ENCODE data around the gene PLCB4.

Gene PLCB4

DNA sequence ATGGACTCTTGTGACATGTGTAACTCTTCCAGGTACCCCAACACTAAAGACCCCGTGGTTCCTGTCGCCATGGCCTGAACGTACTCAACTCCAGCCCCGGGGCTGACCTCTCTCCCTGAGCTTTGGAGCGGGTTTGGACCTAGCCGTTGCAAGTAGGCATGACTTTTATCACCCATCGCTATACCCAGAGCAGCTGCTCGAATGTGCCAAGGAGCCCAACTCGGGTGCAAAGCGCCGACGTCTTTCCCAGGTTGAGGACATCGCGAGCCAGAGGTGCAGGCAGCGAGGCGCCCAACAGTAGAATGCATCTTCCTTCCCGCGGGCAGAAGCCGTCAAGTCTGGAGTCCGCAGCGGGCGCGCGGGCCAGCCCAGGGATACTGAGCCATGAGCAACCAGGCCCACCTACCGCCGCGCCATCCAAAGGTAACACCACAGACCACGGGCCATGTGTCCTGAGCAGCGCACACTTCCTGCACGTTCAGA lies 439.9 kb downstream of the PLCB4 start:
- no peak for DNase-seq

DNA sequence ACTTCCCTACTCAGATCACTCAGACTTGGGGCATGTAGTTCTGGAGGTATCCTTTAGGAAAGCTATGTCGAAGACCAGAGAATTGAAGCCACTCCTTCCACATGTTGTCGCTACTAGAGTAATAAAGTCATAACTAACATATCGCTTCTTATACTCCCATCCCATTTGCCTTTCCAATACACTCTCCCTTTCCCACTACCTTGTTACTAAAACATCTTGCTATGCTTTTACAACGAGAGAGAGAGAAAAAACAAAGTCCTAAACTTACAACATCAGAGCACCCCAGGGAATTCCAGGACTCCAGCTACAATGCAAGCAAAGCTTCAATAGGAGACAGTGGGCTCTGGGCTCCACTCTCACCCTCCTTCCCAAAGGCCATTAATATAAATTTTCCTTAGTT lies 440.4 kb downstream of the PLCB4 start:
- no peak for DNase-seq

DNA sequence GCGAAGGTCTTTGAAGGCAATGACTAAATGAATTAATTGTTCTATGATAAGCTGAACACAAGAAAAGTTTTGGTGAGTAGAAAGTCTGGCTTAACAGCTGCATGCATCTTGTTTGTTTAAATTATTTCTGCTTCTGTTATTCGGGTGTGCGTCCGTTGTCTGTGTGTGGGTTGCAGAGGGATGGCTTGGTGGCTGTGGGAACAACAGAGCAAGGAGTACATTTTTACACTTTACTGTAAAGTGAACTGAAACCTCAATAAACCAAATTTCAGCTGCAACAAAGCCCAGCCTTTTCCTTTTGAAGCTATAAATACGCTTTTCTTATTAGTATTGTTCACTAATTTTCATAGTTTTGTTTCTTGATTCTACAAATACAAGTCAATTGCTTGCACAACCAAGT lies 442.0 kb downstream of the PLCB4 start:
- no peak for DNase-seq

DNA sequence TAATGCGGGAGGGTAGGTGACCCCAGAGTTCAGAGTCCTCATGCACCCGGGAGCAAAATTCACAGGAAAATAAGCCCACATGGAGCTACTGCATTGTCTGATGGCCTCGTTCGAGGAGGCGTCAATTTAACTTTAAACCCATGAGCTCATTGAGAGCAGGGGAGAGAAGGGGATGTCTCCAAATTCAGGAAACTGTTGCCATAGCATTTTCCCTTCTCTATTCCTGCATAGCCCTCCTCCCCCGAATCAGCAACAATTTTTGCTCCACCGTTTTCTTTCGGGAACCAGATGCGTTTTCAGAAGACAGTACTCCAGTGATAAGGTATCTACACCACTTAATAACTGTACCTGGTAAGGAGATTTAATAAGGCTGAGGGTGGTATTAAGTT lies 445.2 kb downstream of the PLCB4 start:
- no peak for DNase-seq

DNA sequence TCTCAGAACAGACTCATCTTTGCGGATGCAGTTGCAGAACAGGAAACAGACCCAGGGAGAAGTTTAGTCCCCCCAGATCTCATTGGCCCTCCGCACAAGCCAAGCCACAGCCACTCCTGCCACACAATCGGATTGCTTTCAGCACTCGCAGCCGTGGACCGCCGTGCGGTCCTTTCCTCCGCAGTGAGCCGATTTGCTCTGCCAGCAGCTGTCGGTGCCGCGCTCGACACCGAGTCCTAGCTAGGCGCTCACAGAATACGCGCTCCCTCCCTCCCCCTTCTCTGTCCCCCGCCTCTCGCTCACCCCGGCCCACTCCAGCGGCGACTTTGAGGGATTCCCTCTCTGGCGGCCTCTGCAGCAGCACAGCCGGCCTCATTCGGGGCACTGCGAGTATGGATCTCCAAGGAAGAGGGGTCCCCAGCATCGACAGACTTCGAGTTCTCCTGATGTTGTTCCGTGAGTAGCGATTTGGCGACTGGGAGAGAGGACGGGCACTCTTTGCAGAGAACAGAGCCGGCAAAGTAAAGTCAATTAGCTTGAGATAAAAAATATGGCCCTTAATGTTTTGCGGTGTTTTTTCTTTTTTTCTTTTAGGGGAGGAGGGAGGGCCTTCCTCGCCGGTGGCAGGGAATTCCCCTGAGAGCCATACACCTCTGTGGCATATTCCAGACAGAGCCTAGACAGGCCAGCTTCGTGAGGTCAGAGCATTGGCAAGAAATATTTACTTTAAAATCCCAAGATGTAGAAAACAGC lies 445.8 kb downstream of the PLCB4 start, which contains the start of gene LAMP5:
TSS of gene LAMP5 (plus strand) at position 130 of the 753 bp plus-strand sequence. CDS start at position 393, 263 bp downstream.
- peak; percentile 41 for DNase-seq

DNA sequence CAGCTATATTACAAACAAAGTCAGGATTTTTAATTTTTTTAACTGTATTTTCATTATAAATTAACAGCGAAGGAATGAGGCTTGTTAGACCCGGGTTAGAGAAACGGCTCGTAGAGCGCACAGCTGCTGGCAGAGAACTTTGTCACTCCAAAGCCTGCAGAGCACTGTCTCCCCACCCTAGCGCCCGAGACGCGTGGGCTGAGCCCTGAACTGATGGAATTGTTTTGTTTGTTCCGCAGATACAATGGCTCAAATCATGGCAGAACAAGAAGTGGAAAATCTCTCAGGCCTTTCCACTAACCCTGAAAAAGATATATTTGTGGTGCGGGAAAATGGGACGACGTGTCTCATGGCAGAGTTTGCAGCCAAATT lies 446.3 kb downstream of the PLCB4 start:
- no peak for DNase-seq

DNA sequence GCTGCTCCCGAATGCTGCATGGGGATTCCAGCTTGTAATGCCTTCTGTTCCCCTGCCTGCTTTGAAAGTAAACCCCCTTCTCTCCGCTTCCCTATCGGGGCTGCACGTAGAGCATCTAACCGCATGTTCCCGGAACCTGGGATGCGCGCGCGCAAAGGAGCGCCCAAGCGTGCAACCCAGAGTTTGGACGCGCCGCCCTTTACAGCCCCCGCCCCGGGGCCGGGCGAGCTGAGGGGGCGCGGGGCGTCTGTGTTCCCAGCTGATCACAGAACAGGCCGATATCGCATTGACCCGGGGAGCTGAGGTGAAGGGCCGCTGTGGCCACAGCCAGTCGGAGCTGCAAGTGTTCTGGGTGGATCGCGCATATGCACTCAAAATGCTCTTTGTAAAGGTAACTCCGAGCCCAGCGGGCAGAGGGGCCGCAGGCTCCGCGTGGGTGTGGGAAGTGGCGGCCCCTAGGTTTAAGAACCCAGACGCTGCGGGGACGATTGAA lies 446.9 kb downstream of the PLCB4 start:
- DNase-seq: no peak

DNA sequence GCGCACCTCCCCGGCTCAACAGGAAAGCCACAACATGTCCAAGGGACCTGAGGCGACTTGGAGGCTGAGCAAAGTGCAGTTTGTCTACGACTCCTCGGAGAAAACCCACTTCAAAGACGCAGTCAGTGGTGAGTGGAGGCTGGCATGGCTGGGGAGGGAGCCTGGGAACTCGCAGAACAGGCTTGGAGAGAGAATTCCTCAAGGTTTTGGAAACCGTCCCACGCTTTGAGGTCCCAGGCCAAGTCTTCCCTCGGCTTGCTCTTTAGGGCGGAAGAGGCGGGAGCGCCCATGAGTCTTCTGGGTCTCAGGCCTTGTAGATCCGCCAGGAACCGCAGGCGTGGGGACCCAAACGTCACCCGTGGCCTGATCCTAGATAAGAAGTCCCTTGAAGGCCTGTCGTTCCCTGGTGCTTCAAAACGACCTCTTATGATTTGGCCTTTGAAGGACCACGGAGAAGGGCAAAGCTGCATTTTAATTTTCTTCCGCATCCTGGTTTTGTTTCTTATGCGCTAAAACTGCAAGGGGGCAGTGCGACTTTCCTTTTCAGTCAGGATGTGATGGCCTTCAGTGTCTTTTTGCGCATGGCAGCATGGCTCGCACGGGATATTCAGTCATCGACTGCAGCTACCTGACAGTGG lies 447.5 kb downstream of the PLCB4 start:
- DNase-seq: no peak

DNA sequence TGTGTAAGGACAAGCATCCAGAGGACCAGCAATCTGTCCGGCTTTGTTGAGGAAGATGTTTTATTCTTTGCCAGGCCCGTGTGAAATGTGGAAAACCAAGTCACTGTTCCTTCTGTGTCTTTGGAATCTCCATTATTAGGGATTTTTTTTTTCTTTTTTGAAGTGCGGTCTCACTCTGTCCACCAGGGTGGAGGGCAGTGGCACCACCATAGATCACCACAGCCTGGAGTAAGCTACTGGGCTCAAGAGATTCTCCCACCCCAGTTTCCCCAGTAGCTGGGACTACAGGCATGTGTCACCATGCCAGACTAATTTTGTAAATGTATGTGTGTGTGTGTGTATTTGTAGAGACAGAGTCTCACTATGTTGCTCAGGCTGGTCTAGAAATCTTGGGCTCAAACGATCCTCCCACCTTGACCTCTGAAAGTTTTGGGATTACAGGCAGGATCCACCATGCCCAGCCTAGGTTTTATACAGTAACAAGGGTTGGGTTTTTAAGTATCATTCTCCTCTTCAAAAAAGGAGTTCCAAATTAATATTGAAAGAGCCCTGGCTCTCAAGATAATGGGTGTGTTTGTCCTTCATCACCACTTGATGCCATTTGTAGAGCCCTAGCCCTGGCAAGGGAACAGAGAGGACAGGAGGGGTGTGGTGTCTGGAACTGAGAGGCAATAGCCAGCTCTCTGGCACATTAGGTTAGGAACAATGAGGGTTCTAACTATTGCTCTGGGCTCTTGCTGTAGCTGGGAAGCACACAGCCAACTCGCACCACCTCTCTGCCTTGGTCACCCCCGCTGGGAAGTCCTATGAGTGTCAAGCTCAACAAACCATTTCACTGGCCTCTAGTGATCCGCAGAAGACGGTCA lies 448.6 kb downstream of the PLCB4 start:
- DNase-seq: no peak

DNA sequence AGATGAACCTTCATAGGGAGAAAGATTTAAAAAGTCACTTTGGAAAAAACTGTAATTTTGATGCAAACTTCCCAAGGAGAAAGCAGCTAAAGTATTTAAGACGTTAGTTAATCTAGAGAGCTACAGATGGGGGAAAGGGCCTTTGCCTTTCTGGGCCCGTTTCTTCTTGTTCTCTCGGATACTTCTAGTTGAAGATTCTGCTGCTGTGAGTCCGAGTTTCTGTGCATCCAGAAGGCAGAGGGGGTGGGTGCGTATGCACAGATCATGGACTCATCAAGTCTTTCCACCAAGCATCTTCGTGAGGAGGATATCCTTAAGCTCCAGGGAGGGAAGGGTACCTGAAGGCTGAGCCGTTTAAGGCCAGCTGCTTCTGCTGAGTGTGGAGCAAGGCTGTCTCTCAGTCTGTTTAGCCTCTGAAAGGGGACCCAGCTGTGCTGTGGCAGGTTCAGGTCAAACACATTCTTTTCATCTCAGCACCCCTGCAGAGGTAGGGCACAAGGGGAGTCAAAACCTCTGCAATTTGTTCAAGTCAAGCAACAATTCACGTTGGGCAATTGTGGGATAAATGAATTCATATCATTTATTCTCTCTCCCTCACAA lies 449.8 kb downstream of the PLCB4 start:
- DNase-seq: no peak

DNA sequence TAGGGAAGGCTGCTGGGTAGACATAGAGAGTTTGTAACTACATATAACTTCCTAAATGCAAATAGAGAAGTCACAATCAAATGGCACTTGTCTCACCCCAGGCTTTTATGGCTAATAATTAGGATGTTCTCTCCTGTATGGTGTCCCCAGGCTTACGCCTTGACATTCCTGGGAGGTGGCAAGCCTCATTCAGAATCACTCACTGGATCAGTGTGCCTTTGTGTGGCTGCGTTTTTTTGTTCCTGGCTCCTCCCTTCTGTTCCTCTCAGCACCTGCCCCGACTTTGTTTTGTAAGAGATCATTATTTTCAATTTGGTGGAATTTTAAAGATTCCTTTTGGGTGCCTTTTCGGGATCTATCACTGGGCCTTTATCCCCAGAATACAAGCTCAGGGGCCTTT lies 451.2 kb downstream of the PLCB4 start:
- no peak for DNase-seq

DNA sequence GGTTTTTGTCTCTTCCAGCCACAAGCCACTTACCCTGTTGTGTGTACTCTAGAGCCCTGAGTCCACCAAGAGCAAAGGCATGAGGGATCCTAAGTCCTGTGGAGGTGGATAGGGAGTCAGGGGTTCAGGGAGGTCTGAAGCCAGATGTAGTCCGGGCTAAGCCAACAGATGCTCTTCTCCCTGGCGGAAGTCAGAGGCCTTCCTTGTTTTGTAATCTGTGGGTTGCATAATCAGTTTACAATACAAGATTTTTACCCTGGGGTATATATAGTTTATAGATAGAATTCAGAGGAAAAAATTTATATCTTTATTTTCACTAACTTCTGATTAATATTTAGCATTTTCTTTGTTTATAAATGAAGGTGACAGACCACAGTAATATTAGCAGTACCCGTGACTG lies 454.7 kb downstream of the PLCB4 start:
- DNase-seq: no peak
